Globus pallidus (tissue), 1 donor: ENCODE data around the gene KDM4E.
"Not testable (repeated sequence)": the region's sequence is repeated elsewhere in the genome, so short reads cannot be mapped to it uniquely, and the experiment has no call there.

Source experiments
- DNase-seq: peaks from one replicate; pipeline ENCODE4 v3.0.0-alpha.2; 2015; ENCODE audit warnings: low spot score

Gene KDM4E

DNA sequence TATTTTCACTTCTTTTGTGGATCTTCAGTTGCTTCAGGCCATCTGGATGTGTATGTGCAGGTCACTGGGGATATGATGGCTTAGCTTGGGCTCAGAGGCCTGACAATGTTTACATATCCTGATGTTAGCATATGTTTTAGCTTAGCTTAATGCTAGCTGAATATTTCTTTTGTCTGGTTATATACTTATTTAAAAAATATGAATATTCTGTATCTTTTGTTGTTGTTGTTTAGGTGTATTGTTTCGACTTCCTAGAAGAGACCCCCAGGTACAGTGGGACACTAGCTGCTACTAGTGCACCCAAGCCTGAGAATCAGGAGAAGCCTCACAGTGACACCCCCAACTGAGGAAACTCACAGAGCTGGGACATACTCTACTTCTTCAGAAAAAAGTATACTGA, at the start of gene KDM4E:
KDM4E (plus strand) TSS at position 301 of the 400 bp plus-strand sequence. CDS start 300 bp downstream, outside the sequence.
- no peak for DNase-seq

- DNase-seq: no peak
These were observed 49.5 kb upstream of the KDM4E start for GRCh38 chr11:94975599-94975998.

DNA sequence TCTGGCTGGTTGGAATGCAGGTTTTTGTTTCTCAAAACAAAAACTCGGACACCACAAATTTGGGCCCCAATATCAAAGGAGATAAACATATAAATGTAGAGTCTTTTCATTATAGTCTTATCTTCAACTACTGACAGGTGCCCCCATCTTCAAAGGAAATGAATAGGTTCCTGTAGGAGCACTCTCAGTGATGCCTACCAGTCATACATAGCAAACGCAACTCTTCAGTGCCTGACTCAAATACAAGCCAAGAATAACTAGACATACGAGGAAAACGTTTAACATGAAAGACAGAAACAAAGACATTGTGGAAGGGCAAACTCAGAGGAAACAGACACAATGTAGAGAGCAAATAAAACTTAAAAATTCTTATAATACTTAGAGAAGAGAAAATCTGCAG, 37.7 kb upstream of the KDM4E start:
- DNase-seq: no peak

- DNase-seq: no peak
These were observed 36.3 kb upstream of the KDM4E start for GRCh38 chr11:94988748-94989147.

- DNase-seq: no peak
These were observed 31.6 kb upstream of the KDM4E start for GRCh38 chr11:94993400-94993943.

- DNase-seq: no peak
These were observed 27.6 kb upstream of the KDM4E start for GRCh38 chr11:94997437-94997836.

- DNase-seq: no peak
These were observed 26.8 kb upstream of the KDM4E start for GRCh38 chr11:94998285-94998684.

DNA sequence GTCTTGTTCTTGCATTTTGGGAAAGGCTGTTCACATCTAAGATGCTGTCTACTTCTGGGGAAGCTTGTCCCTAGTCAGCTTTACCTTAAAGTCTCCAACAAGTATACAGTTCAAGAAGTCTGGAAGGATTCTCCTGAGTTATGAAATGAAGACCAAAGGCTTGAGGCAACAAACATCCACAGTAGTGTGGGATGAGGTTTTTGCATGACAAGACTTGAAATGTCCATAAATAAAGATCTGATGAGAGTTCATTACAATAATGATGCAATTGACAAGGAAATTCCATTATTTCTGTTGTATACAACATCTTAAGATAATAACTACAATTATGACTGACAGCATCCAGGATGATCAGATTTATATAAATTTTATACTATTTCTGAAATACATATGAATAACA, 21.3 kb upstream of the KDM4E start:
- no peak for DNase-seq

DNA sequence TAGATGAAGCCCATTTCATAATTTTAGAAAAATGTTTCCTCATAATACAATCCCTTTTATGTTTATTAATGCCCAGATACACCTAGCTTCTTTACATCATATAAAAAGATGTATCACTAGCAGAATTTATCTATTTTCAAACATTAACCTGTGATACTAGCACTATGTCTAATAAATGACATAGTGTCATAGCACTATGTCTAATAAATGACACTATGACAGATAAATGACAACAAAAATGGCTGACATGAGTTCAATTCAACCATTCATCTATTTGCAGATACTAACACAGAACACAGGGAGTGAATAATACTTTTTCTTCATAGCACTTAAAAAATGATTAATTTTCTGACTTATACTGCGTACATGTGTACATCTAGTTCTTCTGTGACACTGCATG, 19.4 kb upstream of the KDM4E start:
- no peak for DNase-seq

DNA sequence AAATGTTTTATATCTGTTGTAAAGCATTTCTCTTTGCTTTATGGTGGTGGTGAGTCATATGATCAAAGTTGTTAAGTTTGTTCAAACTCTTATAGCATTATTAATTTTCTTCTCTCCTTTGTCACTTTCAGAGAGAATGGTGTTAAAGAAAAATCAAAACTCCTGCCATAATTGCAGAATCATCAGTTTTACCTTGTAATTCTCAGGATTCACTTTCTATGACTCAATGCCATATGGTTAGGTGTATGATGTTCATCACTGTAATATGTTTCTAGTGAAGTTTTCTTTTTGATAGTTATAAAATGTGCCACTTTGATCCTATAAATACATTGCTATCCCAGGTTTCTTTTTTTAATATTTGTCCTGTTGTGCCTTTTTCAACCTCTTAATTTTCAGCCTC, 13.7 kb upstream of the KDM4E start:
- no peak for DNase-seq

DNA sequence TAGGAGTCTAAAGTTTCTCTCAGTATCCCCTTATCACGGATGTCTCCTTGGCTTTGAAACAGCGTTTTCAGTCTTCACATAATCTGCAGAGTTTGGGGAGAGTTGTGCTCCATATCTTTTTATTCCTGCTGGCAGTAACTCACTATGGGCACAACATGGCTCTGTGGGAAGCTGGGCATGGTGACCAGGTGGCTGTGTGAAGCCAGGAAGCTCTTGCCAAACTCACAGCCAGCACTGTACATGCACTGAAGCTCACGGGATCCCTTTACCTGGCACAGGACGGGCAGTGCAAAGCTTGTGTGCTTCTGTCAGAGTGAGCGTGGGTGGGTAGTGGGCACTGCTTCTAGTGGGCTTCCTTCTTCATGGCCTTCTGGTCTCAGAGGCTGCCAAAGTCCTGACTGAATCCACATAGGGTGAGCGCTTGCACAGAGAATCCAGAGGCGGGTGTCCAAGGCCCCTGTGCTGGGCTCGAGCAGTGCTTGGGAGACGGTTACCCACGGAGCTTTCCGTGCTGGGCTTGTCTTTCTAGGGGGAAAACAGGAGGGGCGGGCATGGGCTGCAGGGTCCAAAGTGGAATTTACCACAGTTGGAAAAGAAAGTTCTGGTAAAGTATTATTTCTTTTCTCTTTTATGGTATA, 10.8 kb upstream of the KDM4E start:
- no peak for DNase-seq

DNA sequence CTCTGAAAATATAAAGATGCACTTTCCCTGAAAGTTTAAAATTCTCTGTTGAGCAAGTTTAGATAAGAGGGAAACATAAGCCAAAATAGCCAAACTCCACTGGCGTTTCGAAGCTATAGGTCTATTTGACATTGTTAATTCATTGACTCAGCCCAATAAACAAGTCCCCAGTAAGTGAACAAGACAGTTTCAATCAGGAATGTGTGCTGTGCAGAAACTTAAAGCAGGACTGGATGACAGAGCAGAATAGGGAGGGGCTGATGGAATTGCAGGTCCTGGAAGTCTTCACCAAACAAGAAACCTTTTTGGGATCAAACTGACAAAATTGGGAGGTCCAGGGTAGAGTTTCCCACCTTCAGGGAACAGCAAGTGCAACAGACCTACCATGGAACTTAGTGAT, 8.9 kb upstream of the KDM4E start:
- DNase-seq: no peak

- not testable (repeated sequence) for DNase-seq
These were observed 3.6 kb upstream of the KDM4E start for GRCh38 chr11:95021468-95021867.

DNA sequence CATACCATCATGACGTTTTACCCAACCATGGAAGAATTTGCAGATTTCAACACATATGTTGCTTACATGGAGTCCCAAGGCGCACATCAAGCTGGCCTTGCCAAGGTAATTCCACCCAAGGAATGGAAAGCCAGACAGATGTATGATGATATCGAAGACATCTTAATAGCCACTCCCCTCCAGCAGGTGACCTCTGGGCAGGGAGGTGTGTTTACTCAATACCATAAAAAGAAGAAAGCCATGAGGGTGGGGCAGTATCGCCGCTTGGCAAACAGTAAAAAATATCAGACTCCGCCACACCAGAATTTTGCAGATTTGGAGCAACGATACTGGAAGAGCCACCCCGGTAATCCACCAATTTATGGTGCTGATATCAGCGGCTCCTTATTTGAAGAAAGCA, 536 bp downstream of the KDM4E start:
- DNase-seq: not testable (repeated sequence)

- no peak for DNase-seq
These were observed 3.3 kb downstream of the KDM4E start for GRCh38 chr11:95028357-95028756.

DNA sequence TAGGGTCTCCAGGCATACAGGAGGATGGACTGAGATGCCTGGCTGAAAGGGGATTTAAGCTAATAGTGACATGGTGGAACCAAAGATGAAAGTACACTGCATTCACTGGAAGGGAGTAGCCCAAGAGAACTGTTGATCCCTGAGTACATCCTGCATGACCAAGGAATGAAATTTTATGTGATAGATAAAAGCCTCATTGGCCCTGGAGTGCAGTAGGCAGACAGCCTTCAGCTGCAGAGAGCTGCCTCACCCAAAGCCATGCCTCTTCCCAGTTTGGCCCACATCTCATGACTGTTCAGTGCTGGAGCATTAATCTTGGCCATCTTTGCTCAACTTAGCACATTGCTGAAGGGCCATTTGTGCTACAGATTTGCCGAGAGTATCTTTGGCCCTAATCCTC, 8.0 kb downstream of the KDM4E start:
- DNase-seq: no peak

- no peak for DNase-seq
These were observed 10.3 kb downstream of the KDM4E start for GRCh38 chr11:95035316-95035715.

GRCh38 chr11:95037356-95038035, 12.4 kb downstream of the KDM4E start:
- DNase-seq: not testable (repeated sequence)

DNA sequence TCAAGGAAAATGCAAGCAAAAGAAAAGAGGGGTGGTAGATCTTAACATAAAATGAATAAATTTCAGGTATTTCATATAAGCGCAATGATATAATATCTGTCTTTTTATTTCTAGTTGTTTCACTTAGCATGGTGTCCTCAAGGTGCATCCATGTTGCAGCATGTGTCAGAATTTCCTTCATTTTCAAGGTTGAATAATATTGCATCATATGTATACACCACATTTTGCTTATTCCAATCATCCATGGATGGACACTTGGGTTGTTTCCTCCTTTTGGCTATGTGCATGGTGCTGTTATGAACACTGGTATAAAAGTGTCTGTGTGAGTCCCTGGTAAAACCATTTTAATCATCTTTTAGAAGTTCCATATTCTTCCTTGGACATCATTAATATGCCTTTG, 17.2 kb downstream of the KDM4E start:
- DNase-seq: no peak

DNA sequence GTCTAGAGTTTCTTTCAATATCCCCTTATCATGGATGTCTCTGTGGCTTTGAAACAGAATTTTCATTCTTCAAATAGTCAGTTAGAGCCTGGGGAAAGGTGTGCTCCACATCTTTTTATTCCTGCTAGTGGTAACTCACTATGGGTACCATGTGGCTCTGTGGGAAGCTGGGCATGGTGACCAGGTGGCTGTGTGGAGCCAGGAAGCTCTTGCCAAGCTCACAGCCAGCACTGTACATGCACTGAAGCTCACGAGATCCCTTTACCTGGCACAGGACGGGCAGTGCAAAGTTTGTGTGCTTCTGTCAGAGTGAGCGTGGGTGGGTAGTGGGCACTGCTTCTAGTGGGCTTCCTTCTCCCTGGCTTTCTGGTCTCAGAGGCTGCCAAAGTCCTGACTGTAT, 17.8 kb downstream of the KDM4E start:
- no peak for DNase-seq

DNA sequence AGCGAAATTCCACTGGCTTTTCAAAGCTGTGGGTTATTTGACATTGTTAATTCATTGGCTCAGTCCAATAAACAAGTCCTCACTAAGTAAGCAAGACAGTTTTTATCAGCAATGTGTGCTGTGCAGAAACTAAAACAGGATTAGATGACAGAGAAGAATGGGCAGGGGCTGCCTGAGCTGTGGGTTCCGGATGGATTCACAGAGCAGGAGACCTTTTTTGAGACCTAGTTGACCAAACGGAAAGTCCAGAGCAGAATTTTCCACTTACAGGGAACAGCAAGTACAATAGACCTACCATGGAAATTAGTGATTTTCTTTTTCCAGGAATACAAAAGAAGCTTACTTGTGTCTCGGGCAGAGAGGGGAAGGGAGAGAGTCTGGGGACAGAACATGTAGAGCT, 19.0 kb downstream of the KDM4E start:
- DNase-seq: no peak

GRCh38 chr11:95045812-95046211, 20.8 kb downstream of the KDM4E start:
- DNase-seq: no peak

- not testable (repeated sequence) for DNase-seq
These were observed 24.1 kb downstream of the KDM4E start, which contains the start of gene KDM4F for GRCh38 chr11:95049122-95049521. Gene KDM4F, plus strand, starts transcription at chr11:95049422.
